ENCODE measurements around the gene KCNIP3.

Gene KCNIP3

DNA sequence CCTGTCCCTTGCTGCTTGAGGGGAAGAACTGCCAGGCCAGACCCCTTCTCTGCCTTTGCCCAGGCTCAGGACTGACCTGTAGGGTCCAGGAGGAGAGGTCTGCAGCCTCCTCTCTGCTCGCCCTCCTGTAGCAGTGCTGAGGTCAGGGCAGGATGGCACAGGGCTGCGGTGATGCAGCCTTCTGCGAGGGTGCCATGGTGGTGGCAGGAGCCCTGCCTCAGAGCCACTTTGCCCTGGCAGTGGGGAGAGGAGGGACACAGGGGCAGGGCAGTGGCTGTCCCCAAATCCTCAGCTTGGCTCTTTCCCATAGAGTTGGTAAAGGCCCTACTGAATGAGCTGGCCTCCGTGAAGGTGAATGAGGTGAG is 22.0 kb upstream of the KCNIP3 start:
- DNase-seq, result no peak

DNA sequence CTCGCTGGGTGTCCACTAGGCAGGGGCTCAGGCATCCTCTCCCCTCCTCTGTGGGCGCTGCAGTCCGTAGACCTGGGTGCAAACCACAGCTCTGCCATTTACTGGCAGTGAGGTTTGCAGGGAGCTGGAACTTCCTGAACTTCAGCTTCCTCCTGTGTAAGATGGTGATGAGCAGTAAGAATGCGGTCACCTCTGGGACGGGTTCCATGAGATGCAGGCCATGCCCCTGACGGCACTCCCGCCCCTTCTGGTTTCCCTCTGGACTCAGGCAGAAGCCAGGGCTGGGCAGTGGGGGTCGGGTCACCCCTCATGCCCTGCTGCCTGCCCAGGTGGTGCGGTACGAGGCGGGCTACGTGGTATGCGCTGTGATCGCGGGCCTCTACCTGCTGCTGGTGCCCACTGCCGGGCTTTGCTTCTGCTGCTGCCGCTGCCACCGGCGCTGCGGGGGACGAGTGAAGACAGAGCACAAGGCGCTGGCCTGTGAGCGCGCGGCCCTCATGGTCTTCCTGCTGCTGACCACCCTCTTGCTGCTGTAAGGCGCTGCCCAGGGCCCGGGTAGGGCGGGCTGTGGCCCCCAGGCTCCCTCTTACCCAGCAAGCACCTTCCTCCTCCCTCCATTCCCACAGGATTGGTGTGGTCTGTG is 21.4 kb upstream of the KCNIP3 start:
- DNase-seq, result no peak

DNA sequence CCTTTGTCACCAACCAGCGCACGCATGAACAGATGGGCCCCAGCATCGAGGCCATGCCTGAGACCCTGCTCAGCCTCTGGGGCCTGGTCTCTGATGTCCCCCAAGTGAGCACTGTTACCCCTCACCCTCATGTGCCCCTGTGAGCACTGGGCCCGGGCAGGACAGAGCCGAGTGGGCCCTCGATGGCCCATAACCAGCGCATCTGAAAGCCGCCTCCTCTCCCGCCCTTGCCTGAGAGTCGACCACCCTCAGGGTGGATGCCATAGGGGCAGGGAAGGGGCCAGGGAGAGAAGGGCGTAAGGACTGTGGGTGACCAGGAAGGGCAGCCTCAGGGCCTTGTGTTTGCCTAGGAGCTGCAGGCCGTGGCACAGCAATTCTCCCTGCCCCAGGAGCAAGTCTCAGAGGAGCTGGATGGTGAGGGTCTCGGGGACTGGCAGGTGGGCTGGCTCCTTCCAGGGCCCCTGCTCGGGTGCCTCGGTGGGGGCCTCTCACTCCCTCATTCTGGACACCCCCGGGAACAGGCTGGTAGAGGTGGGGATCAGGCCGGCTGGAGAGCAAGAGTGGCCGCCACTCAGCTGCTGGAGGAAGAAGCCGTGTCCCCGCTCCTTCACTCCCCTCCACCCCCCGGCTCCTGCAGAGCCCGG is 20.8 kb upstream of the KCNIP3 start:
- no peak for DNase-seq

DNA sequence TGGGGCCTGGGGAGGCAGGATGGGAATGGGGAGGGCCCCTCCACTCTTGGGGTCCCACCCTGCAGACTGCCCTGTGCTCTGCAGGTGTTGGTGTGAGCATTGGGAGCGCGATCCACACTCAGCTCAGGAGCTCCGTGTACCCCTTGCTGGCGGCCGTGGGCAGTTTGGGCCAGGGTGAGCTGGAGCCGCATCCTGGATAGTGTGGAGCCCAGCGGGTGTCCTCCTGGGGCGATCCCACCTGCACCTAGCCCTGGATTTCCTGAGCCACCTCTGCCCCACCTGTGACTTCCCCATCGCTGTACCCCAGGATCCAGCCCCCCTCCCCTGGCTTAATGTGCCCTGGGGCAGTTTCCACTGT is 20.3 kb upstream of the KCNIP3 start:
- DNase-seq, result no peak

DNA sequence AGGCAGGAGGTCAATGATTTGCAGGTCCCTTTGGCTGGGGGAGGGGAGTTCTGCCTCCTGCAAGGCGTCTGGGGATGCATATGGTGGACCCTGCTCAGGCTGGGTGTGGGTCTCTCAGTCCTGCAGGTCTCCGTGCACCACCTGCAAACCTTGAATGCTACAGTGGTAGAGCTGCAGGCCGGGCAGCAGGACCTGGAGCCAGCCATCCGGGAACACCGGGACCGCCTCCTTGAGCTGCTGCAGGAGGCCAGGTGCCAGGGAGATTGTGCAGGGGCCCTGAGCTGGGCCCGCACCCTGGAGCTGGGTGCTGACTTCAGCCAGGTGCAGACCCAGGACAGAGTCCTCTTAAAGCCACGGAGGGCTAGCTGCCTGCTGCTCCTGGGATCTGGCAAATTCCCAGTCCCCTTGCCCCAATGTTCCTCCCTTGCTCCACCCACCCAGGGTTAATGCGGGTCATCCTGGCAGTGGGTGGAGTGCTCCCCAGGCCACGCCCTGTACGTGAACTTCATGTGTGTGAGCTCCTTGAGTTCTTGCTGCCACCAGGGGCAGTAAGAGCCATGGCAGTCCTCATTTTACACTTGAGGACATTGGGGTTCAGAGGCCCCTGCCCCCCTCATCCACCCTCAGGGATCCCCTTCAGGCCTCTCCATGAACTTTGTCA is 19.8 kb upstream of the KCNIP3 start:
- no peak for DNase-seq

DNA sequence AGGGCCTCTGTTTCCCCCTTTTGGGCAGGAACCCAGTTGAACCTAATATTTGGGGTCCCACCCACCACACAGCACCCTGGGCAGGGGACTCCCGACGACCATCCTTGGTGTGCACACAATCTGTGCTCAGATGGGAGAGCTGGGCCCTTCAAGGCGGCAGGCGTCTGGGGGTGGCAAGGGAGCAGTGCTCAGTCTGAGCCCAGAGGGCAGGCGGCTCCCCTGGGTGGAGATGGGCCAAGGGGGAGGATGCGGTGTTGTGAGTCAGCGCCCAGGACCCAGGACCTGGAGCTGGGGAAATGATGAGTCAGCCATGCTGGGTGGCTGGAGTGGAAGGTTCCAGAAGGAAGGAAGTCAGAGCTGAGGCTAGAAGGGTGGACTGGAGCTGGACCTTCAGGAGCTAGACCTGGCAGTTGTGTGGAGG is 19.1 kb upstream of the KCNIP3 start:
- DNase-seq, result peak; percentile 50

DNA sequence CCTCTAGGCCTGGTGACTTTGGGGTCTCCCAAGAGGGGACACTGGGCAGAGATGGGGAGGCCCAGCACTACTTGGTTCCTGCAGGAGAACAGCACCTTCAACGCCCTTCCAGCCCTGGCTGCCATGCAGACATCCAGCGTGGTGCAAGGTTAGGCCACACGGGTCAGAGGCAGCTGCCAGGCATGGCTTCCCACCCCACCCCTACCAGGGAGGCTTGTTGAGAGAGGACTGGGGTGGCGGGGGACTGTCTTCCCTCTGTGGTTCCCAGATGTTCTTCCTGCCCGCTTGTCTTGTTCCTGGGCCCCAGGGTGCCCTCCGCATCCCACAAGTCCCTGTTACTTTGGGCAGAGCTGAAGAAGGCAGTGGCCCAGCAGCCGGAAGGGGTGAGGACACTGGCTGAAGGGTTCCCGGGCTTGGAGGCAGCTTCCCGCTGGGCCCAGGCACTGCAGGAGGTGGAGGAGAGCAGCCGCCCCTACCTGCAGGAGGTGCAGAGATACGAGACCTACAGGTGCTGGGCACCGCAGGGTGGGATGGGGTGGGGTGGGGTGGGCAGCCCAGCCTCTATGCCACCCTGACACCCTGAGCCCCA is 18.4 kb upstream of the KCNIP3 start:
- no peak for DNase-seq

DNA sequence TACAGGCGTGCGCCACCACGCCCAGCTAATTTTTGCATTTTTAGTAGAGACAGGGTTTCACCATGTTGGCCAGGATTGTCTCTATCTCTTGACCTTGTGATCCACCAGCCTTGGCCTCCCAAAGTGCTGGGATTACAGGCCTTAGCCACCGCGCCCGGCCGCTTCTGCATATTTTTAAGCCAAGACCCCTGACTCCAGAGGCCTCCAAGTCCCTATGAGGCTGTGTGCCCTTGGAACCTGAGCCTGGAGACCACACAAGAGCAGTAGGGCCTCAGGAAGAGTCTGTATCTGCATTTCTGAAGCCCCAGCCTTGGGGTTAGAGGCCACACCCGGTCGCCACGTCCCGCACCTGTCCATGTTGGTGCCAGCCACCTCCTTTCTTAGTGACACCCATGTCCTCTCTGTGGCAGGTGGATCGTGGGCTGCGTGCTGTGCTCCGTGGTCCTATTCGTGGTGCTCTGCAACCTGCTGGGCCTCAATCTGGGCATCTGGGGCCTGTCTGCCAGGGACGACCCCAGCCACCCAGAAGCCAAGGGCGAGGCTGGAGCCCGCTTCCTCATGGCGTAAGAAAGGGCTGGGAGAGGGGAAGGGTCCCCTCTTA is 17.6 kb upstream of the KCNIP3 start:
- no peak for DNase-seq

DNA sequence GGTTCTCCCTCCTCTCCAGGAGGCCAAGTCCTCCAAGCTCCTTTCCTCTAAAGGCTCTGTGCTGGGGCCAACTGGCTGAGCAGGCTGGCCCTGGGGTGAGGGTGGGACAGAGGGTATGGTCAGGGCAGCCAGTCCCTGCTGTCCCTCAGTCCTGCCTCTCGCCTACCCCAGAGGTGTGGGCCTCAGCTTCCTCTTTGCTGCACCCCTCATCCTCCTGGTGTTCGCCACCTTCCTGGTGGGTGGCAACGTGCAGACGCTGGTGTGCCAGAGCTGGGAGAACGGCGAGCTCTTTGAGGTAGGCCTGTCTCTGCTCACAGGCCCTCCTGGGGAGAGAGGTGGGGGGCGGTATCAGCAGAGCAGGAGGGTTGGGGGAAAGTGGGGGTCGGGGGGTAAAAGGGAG is 16.1 kb upstream of the KCNIP3 start:
- no peak for DNase-seq

DNA sequence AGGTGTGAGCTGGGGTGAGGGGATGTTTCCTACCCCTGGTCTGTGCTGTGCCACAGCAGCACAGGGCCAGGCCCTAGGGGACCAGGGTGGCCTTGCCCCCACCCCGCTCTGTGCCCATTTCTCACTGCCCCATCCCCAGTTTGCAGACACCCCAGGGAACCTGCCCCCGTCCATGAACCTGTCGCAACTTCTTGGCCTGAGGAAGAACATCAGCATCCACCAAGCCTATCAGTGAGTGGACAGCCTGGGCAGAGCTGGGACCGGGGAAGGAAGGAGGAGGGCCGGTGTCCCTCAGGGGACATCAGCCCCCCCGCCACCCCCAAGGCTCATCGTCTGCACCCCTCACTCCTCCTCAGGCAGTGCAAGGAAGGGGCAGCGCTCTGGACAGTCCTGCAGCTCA is 15.4 kb upstream of the KCNIP3 start:
- DNase-seq, result no peak

DNA sequence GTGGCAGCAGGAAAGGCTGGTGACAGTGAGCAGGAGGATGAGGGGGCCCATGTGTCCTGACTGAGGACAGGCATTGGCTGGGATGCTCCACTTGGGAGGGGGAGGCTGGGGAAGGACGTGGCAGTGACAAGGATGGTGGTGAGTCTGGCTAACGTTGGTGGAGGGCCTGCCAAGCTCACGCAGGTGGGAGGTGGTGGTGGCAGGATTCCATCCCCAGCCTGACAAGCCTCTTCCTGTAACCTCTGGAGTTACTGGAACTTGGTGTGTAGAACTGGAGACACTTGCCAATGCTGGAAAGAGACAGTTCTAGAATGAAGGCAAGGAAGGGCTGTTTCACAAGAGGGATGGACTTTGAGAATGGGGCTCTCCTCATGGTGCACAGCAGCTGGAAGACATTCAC is 14.7 kb upstream of the KCNIP3 start:
- no peak for DNase-seq

DNA sequence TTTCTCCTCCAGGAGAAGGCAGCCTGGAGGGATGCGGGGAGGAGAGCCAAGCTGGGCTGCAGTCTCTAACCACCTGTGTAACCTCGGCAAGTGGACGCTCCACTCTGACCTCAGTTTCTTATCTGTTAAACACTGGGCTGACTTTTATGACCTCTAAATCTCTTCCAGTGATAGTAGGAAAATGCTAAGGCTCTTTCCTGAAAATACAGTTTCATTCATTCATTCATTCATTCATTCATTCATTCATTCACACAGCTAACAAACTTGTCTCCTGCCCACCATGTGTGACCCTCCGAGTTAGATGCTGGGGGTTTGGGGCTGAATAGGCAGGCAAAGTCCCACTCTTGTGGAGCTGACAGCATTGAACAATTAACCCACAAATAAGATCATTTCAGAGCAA is 13.6 kb upstream of the KCNIP3 start:
- DNase-seq, result no peak

DNA sequence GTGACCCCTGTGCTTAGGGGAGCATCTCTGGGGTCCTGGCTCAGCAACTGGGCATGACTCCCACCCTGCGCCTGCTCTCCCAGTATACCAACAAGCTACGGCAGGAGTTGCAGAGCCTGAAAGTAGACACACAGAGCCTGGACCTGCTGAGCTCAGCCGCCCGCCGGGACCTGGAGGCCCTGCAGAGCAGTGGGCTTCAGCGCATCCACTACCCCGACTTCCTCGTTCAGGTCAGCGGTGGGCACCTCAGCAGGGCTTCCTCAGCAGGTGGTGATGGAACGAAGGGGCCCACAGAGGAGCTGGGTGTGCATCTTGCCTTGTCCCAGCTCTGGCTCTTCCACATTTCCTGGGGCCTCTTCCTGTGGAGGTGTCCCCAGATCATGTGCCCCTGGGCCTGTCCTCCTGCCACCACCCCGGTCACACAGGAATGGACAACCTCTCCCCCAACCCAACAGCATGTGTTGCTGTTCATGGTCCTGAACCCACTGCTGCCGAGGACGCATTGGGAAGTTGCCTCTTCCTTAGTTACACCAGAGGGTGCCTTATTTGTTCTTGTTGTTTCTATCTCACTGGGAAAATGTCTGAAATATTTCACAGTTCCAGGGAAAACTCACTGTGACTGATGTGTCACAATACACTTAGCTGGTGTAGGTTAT is 12.1 kb upstream of the KCNIP3 start:
- DNase-seq, result no peak

DNA sequence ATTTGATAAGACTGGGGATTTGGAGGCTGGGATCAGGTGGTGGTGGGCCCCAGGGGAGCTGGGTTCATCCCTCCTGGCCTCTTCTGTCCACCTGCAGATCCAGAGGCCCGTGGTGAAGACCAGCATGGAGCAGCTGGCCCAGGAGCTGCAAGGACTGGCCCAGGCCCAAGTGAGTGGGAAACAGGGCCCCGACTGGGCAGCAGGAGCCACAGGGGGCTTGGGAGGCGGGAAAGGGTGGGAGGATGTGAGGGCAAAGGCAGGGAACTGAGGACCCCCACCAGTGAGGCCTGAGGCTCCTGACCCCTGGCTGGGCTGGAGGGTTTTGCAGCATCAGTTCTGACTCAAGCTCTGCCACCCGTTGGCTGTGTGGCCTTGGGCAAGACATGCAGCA is 11.6 kb upstream of the KCNIP3 start:
- no peak for DNase-seq

DNA sequence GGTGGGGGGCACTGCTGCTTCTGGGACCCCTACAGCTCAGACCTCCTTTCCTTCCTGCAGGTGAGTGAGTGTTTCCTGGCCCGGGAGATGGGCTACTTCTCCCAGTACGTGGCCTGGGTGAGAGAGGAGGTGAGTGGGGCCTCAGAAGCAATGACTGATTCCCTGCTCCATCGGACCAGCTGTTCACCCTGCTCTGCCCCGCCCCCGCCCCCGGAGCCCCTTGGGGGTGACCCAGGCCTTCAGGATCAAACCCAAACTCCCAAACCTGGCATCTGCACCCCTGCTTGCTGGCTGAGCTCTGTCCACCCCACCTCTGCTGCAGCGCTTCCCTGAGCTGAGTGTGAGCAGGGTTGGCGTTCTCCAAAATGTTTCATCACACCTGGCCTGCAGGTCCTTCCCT is 9.8 kb upstream of the KCNIP3 start:
- DNase-seq, result no peak

DNA sequence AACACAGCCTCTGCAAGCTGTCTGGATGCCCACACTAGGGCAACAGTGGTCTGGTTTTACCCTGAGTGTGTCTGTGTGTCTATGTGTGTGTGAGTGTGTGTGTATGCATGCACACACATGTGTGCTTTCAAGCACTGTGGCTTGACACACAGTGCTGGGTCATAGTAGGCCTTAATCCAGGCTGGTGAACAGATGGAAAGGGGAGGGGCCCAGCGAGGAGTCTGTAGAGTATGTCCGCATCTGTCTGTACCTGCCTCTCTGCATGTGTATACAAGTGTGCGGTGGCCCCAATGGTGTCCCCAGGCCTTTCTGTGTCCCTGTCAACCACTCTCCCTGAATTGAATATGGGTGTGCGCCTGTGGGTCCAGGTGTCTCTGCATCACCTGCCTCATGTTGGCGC is 9.3 kb upstream of the KCNIP3 start:
- no peak for DNase-seq

DNA sequence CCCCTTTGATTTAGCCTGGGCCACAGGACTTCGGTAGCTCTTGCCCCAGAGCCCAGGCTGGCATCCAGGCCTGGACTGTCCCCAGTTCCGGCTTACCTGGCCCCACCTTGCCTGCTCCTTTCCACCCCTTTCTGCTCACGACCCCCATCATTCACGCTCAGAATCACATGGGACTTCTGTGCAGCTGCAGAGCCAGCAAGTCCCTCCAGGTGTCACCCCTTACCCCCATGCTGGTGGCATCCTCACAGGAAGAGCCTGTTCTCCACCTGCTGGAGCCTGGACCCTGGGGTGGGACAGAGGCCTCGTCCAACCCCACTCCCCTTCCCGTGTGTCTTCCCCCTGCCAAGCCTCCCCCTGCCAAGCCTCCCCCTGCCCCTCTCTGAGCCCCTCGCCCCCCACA is 7.9 kb upstream of the KCNIP3 start:
- DNase-seq, result no peak

DNA sequence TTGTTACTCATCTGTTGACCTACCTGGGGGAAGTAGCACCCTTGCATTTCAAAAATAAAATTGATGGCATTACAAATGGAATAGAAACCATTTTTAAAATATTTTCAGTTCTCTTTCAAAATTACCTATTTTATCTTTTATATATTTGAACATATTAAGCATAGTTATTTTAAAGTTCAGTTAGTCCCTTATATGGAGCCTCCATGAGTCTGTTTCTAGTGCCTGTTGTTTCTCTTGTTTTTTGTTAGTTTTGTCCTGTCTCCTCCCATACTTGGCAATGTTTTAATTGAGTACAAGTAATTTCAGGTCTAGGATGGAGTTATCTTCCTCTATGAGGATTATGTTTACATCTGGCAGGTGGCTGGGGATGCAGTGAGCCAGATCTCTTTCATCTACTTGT is 5.9 kb upstream of the KCNIP3 start:
- no peak for DNase-seq

DNA sequence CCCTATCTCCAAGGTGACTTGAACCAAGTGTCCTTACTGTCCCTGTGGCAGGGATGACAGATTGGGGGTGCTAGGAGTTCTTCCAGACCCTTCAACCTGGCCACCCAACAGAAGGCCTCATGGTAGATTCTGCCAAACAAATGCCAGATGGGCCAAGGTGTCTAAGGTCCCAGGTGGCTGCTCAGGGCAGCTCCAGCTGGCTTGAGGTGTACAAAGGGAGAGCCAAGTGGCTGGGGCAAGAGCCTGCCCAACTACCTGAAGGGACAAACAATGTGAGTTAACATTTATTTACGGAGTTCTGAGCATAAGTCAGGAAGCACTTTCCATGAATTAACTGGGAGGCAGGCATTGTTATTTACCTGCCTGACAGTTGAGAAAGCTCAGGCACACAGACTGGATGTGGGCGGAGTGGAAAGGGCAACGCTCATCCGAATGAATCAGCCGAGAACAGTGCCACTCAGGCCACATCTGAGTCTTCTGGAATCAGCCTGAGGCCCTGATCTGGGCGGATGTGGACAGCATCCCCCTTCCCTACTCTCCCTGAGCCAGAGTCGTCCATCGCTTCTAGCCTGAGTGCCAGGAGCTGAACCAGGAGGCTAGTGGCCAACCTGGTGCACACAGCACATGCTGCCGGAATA is 4.4 kb upstream of the KCNIP3 start:
- no peak for DNase-seq

DNA sequence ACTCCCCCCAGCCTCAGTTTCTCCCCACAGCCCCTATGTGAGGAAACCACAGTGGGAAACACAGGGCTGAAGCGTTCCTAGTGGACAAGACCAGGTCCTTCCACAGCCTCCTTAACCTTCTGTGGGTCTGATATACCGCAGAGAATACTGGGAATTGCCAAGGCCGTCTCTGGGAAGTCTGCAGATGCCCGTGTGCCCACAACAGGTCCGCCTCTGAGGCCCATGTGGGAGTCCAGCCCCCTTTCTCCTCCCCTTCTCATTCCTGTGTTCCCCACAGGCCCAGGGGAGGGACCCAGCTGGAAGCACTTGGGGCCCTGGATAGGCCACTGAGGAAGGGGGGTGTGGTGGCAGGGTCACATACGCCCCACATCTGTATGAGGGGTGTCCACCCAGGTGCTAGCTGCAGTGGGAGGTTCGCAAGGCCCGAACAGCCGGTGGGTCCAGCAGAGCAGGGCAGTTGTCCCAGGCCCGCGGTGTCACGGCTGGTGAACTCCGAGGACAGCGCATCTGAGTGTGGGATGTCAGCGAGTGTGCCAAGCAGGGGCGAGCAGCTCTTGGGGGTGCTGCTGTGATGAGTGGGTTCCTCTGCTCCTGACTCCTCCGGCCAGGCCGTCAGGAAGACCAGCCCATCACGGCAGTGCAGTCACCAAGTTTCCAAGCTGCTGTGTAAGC is 2.4 kb upstream of the KCNIP3 start:
- DNase-seq, result no peak

DNA sequence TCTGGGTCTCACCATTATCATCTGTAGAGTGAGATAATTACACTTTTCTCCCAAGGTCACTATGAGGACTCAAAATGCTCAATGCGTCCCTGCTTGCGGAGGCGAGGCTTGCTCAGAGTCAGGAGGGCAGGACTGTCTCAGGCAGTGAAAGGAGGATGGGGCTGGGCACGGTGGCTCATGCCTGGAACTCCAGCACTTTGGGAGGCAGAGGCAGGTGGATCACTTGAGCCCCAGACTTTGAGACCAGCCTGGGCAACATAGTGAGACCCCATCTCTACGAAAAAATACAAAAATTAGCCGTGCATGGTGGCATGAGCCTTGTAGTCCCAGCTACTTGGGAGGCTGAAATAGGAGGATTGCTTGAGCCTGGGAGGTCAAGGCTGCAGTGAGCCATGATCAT is 1.8 kb upstream of the KCNIP3 start:
- DNase-seq, result no peak

DNA sequence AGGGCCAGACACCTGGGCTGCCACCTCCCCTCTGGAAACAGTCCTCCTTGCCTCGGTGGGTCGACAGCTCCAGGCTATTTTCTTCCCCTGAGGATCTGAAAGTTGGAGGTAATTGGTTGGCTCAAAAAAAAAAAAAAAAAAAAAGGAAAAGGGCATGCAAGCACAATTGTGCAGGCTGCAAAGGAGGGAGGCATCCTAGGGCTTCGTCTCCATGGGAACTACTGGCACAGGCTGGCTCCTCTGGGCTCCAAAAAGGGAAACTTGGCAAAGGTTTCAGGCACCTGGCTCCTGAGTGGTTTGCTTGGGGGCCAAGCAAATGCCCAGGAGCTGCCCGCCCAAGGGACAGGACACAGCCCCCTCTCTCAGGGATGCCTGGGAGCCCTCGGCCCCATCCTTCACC is 1.1 kb upstream of the KCNIP3 start:
- no peak for DNase-seq
